SK-N-SH treated with all-trans-retinoic acid at 6 μM for 48 hours (cell line): ENCODE measurements around the gene MAP2K6.

Source experiments
- SNAI2 ChIP-seq: fragments of 250-450 bp; sonication (Bioruptor Pico); IDR thresholded peaks from 2 replicates; pipeline ENCODE4 v1.5.0; 2020; ENCODE audit warnings: mild to moderate bottlenecking, moderate library complexity
- ZNF70 ChIP-seq: fragments of 450-650 bp; formaldehyde crosslinking; IDR thresholded peaks from 2 replicates; pipeline ENCODE4 v1.5.0; 2020; ENCODE audit warnings: mild to moderate bottlenecking, moderate library complexity

- TF ChIP-seq ZNF70 (CRISPR knock-in tag) (no peak), SNAI2 (CRISPR knock-in tag) (no peak)
These were observed 84.8 kb downstream of the MAP2K6 start for GRCh38 chr17:69499318-69499717.
